ENCODE measurements around the gene CFAP58. TPM values are rescaled to one million over a fixed set of nuclear protein-coding genes. Genes with fewer than 3 reads are reported as not detected.

The CFAP58 gene
- polyA plus RNA-seq, 4 donors: 0.07 to 0.27 (median 0.12) TPM; not detected in 1

GRCh38 chr10:104472957-104473745, 119.5 kb downstream of the CFAP58 start:
- no peak for FAIRE-seq
- no peaks in the 10 kb centered on the region for H3K4me1 ChIP-seq (ENCODE audit: control insufficient read depth in 3 of 3, insufficient read depth in 2 of 3, low read depth in 1 of 3, low read length in 2 of 3)
- no peaks in the 10 kb centered on the region for H3K27me3 ChIP-seq (ENCODE audit: control insufficient read depth in 3 of 3, insufficient read depth in 3 of 3, low read length in 3 of 3)
- H3K27ac ChIP-seq (ENCODE audit: low read depth in 1 of 3, low read length in 2 of 3): no peak overlapping the region
- no peak for DNase-seq
- no peaks in the 10 kb centered on the region for H3K36me3 ChIP-seq (ENCODE audit: control insufficient read depth in 3 of 3, insufficient read depth in 2 of 3, low read depth in 1 of 3, low read length in 3 of 3)
- no peak overlapping the region for H3K4me3 ChIP-seq (ENCODE audit: low read depth in 1 of 3, low read length in 3 of 3)
- H3K9me3 ChIP-seq (ENCODE audit: control insufficient read depth in 2 of 2, insufficient read depth in 1 of 2, low read depth in 1 of 2, low read length in 1 of 2): no peaks in the 10 kb centered on the region
- 36 to 72% (median 37%) methylated on average over 2 of the region's 2 CpGs for WGBS, 3 donors

DNA sequence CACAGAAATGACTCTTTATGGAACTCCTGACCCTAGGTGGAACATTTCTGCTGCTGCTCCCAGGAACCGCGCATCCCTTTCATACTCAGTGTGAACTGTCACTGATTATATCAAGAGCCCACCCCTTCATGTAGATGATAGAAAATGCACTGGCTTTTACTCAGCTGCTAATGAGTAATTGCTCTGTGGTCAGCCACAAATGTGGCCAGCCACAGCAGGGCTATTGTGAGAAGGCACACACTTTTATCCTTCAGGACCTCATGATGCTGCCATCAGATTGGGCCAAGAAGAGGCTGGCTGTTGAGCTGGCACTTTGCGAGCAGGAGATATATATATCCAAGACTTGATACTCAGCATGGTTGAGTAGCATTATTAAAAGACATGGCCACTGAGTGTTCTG, 124.7 kb downstream of the CFAP58 start:
- DNase-seq: no peak
- no peaks in the 10 kb centered on the region for H3K36me3 ChIP-seq (ENCODE audit: control insufficient read depth in 3 of 3, insufficient read depth in 2 of 3, low read depth in 1 of 3, low read length in 3 of 3)
- peaks cover 0 to 1% (median 0%) of the 10 kb centered on the region in 3 donors for H3K27me3 ChIP-seq (ENCODE audit: control insufficient read depth in 3 of 3, insufficient read depth in 3 of 3, low read length in 3 of 3)
- H3K4me1 ChIP-seq (ENCODE audit: control insufficient read depth in 3 of 3, insufficient read depth in 2 of 3, low read depth in 1 of 3, low read length in 2 of 3): no peaks in the 10 kb centered on the region
- H3K27ac ChIP-seq (ENCODE audit: low read depth in 1 of 3, low read length in 2 of 3): no peak overlapping the region
- H3K4me3 ChIP-seq (ENCODE audit: low read depth in 1 of 3, low read length in 3 of 3): no peak overlapping the region
- H3K9me3 ChIP-seq (ENCODE audit: control insufficient read depth in 2 of 2, insufficient read depth in 1 of 2, low read depth in 1 of 2, low read length in 1 of 2): no peaks in the 10 kb centered on the region
- 85 to 95% (median 92%) methylated on average over 3 of the region's 3 CpGs for WGBS, 3 donors
- FAIRE-seq: no peak

GRCh38 chr10:104479906-104480593, 126.4 kb downstream of the CFAP58 start:
- Histone ChIP-seq H3K9me3 (ENCODE audit: control insufficient read depth in 2 of 2, insufficient read depth in 1 of 2, low read depth in 1 of 2, low read length in 1 of 2) (no peaks in the 10 kb centered on the region), H3K4me1 (ENCODE audit: control insufficient read depth in 3 of 3, insufficient read depth in 2 of 3, low read depth in 1 of 3, low read length in 2 of 3) (no peaks in the 10 kb centered on the region), H3K27ac (ENCODE audit: low read depth in 1 of 3, low read length in 2 of 3) (no peak overlapping the region), H3K36me3 (ENCODE audit: control insufficient read depth in 3 of 3, insufficient read depth in 2 of 3, low read depth in 1 of 3, low read length in 3 of 3) (no peaks in the 10 kb centered on the region), H3K27me3 (ENCODE audit: control insufficient read depth in 3 of 3, insufficient read depth in 3 of 3, low read length in 3 of 3) (peaks cover 0 to 2% (median 0%) of the 10 kb centered on the region in 3 donors), H3K4me3 (ENCODE audit: low read depth in 1 of 3, low read length in 3 of 3) (no peak overlapping the region)
- DNase-seq: no peak
- FAIRE-seq: no peak
- 50 to 57% (median 54%) methylated on average over 5 to 6 of the region's 6 CpGs for WGBS, 3 donors

DNA sequence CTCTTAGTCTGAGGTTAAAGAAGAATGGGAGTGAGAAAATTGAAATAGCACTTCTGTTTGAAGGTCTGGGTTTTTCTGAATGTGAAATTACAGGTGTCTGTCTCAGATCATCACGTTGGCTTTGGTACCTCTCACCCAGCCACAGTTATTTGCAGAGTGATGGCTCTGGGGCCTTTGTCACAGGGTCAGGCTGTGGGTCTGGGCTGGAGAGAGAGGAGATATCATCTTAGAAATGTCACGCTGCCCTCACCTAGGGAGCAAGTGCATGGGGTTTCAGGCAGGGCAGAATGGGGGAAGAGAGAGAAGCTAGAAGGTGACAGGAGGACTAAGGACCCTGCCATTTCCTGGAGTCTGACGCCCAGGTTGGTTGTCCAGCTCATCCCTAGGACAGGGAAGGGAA, 127.2 kb downstream of the CFAP58 start:
- FAIRE-seq (no peak), DNase-seq (no peak)
- Histone ChIP-seq H3K27me3 (ENCODE audit: control insufficient read depth in 3 of 3, insufficient read depth in 3 of 3, low read length in 3 of 3) (peaks cover 0 to 2% (median 0%) of the 10 kb centered on the region in 3 donors), H3K9me3 (ENCODE audit: control insufficient read depth in 2 of 2, insufficient read depth in 1 of 2, low read depth in 1 of 2, low read length in 1 of 2) (no peaks in the 10 kb centered on the region), H3K27ac (ENCODE audit: low read depth in 1 of 3, low read length in 2 of 3) (no peak overlapping the region), H3K36me3 (ENCODE audit: control insufficient read depth in 3 of 3, insufficient read depth in 2 of 3, low read depth in 1 of 3, low read length in 3 of 3) (no peaks in the 10 kb centered on the region), H3K4me1 (ENCODE audit: control insufficient read depth in 3 of 3, insufficient read depth in 2 of 3, low read depth in 1 of 3, low read length in 2 of 3) (no peaks in the 10 kb centered on the region), H3K4me3 (ENCODE audit: low read depth in 1 of 3, low read length in 3 of 3) (no peak overlapping the region)
- WGBS, 3 donors: 47 to 68% (median 57%) methylated on average over 3 of the region's 3 CpGs

GRCh38 chr10:104483582-104483981, 129.9 kb downstream of the CFAP58 start:
- Histone ChIP-seq H3K4me3 (ENCODE audit: low read depth in 1 of 3, low read length in 3 of 3) (no peak overlapping the region), H3K27ac (ENCODE audit: low read depth in 1 of 3, low read length in 2 of 3) (no peak overlapping the region), H3K4me1 (ENCODE audit: control insufficient read depth in 3 of 3, insufficient read depth in 2 of 3, low read depth in 1 of 3, low read length in 2 of 3) (no peaks in the 10 kb centered on the region), H3K27me3 (ENCODE audit: control insufficient read depth in 3 of 3, insufficient read depth in 3 of 3, low read length in 3 of 3) (peaks cover 0 to 2% (median 2%) of the 10 kb centered on the region in 3 donors), H3K36me3 (ENCODE audit: control insufficient read depth in 3 of 3, insufficient read depth in 2 of 3, low read depth in 1 of 3, low read length in 3 of 3) (no peaks in the 10 kb centered on the region), H3K9me3 (ENCODE audit: control insufficient read depth in 2 of 2, insufficient read depth in 1 of 2, low read depth in 1 of 2, low read length in 1 of 2) (no peaks in the 10 kb centered on the region)
- no peak for FAIRE-seq
- no peak for DNase-seq
- 71 to 73% (median 72%) methylated on average over 6 of the region's 6 CpGs for WGBS, 3 donors

DNA sequence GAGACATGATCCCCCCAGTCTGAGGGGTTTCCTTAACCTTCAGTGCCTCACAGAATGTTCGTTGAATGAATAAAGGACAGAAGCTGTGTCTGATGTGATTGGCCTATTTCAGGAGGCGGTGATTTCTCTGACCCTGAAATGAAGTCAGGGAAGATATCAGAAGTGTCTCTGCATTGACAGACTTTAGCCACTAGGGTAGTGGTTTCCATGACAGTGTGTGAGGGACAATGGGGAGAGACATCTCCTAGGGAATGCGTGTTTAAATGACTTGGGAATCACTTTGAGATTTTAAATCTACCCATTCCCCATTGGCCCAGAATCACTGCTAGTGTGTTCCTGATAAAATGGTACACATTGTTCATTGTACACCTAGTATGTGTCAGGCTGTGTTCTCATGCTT, 132.0 kb downstream of the CFAP58 start:
- no peak for FAIRE-seq
- 56 to 70% (median 57%) methylated on average over 3 of the region's 3 CpGs for WGBS, 3 donors
- Histone ChIP-seq H3K27me3 (ENCODE audit: control insufficient read depth in 3 of 3, insufficient read depth in 3 of 3, low read length in 3 of 3) (peaks cover 0 to 2% (median 2%) of the 10 kb centered on the region in 3 donors), H3K4me1 (ENCODE audit: control insufficient read depth in 3 of 3, insufficient read depth in 2 of 3, low read depth in 1 of 3, low read length in 2 of 3) (no peaks in the 10 kb centered on the region), H3K9me3 (ENCODE audit: control insufficient read depth in 2 of 2, insufficient read depth in 1 of 2, low read depth in 1 of 2, low read length in 1 of 2) (no peaks in the 10 kb centered on the region), H3K4me3 (ENCODE audit: low read depth in 1 of 3, low read length in 3 of 3) (no peak overlapping the region), H3K27ac (ENCODE audit: low read depth in 1 of 3, low read length in 2 of 3) (no peak overlapping the region), H3K36me3 (ENCODE audit: control insufficient read depth in 3 of 3, insufficient read depth in 2 of 3, low read depth in 1 of 3, low read length in 3 of 3) (no peaks in the 10 kb centered on the region)
- DNase-seq: no peak

GRCh38 chr10:104486803-104487202, 133.2 kb downstream of the CFAP58 start:
- no peak for DNase-seq
- no peak for FAIRE-seq
- H3K27ac ChIP-seq (ENCODE audit: low read depth in 1 of 3, low read length in 2 of 3): no peak overlapping the region

GRCh38 chr10:104487794-104488438, 134.3 kb downstream of the CFAP58 start:
- WGBS, 3 donors: 41 to 52% (median 49%) methylated on average over 7 of the region's 7 CpGs

More at GRCh38 chr10:104486803-104487202, 133.2 kb downstream of the CFAP58 start:
- Histone ChIP-seq H3K27me3 (ENCODE audit: control insufficient read depth in 3 of 3, insufficient read depth in 3 of 3, low read length in 3 of 3) (peaks cover 0 to 2% (median 2%) of the 10 kb centered on the region in 3 donors), H3K4me1 (ENCODE audit: control insufficient read depth in 3 of 3, insufficient read depth in 2 of 3, low read depth in 1 of 3, low read length in 2 of 3) (no peaks in the 10 kb centered on the region), H3K4me3 (ENCODE audit: low read depth in 1 of 3, low read length in 3 of 3) (no peak overlapping the region), H3K36me3 (ENCODE audit: control insufficient read depth in 3 of 3, insufficient read depth in 2 of 3, low read depth in 1 of 3, low read length in 3 of 3) (no peaks in the 10 kb centered on the region), H3K9me3 (ENCODE audit: control insufficient read depth in 2 of 2, insufficient read depth in 1 of 2, low read depth in 1 of 2, low read length in 1 of 2) (no peaks in the 10 kb centered on the region)
- 62 to 89% (median 81%) methylated on average over 1 of the region's 1 CpG for WGBS, 3 donors

More at GRCh38 chr10:104487794-104488438, 134.3 kb downstream of the CFAP58 start:
- H3K4me3 ChIP-seq (ENCODE audit: low read depth in 1 of 3, low read length in 3 of 3): no peak overlapping the region
- no peak for DNase-seq
- no peak overlapping the region for H3K27ac ChIP-seq (ENCODE audit: low read depth in 1 of 3, low read length in 2 of 3)
- no peaks in the 10 kb centered on the region for H3K9me3 ChIP-seq (ENCODE audit: control insufficient read depth in 2 of 2, insufficient read depth in 1 of 2, low read depth in 1 of 2, low read length in 1 of 2)
- no peaks in the 10 kb centered on the region for H3K4me1 ChIP-seq (ENCODE audit: control insufficient read depth in 3 of 3, insufficient read depth in 2 of 3, low read depth in 1 of 3, low read length in 2 of 3)
- H3K36me3 ChIP-seq (ENCODE audit: control insufficient read depth in 3 of 3, insufficient read depth in 2 of 3, low read depth in 1 of 3, low read length in 3 of 3): no peaks in the 10 kb centered on the region
- no peak for FAIRE-seq
- peaks cover 0 to 2% (median 2%) of the 10 kb centered on the region in 3 donors for H3K27me3 ChIP-seq (ENCODE audit: control insufficient read depth in 3 of 3, insufficient read depth in 3 of 3, low read length in 3 of 3)
